A673 (cell line): ENCODE data around the gene METTL14.

ENCODE experiments used
- CTCF ChIP-seq: fragments of 300-800, 200-600 bp; sonication (generic); conservative IDR thresholded peaks from 2 replicates; pipeline ENCODE4 v1.5.1; 2017; ENCODE audit warnings: low read depth, mild to moderate bottlenecking, antibody characterized with exemption, low read length, moderate library complexity, mixed read lengths
- EZH2 ChIP-seq: fragments of 200-600 bp; sonication (generic); IDR thresholded peaks from 2 replicates; pipeline ENCODE4 v1.6.1; 2017; ENCODE audit warnings: borderline replicate concordance, low read depth, mild to moderate bottlenecking, mixed read lengths, antibody characterized with exemption, low read length; ENCODE audit not compliant: poor library complexity, severe bottlenecking

- TF ChIP-seq EZH2 (no peak), CTCF (no peak)
Measured at GRCh38 chr4:118749347-118749988, 64.3 kb downstream of the METTL14 start.
